Gastroesophageal sphincter (tissue), 3 donors: ENCODE data around the gene USP24.

ENCODE experiments used
- CTCF ChIP-seq, 4 experiments: fragments of 200-600 bp in 2 of 4; fragments of 450-650 bp in 2 of 4; sonication (generic) in 1 of 4; IDR thresholded peaks; one replicate each; pipeline ENCODE4 v1.5.1; 2017 to 2019; ENCODE audit warnings: antibody characterized with exemption in 4 of 4, mild to moderate bottlenecking in 2 of 4, moderate library complexity in 2 of 4
- POLR2A ChIP-seq, 2 donors: fragments of 450-650 bp; IDR thresholded peaks; one replicate each; pipeline ENCODE4 v1.6.1; 2017; ENCODE audit warnings: antibody characterized with exemption in 2 of 2, mild to moderate bottlenecking in 2 of 2, moderate library complexity in 1 of 2

- TF ChIP-seq POLR2A (IDR thresholded peaks at IDR 0.05): no peak
- TF ChIP-seq CTCF (IDR thresholded peaks at IDR 0.05): no peak
Observed at GRCh38 chr1:55131801-55132200, 83.4 kb downstream of the USP24 start.
